MCF 10A (cell line): ENCODE data around the gene TXN2. TPM values are rescaled to one million over a fixed set of nuclear protein-coding genes. Genes with fewer than 3 reads are reported as not detected.

Source experiments
- BruUV-seq: library from RNA; stranded (reverse); fragments of 400-500 nt; replicated peaks from 2 replicates; lab custom pipeline; 2021; lab: Mats Ljungman, UMichigan
- CTCF ChIA-PET: fragments of 300-600 bp; sonication (Branson Sonifier 250); formaldehyde crosslinking; extraction: SDS; loops from one replicate; lab custom pipeline; 2021; ENCODE audit warnings: antibody characterized with exemption, inconsistent platforms; lab: Yijun Ruan, JAX
- POLR2A ChIA-PET: fragments of 300-600, 350-650 bp; sonication (Branson Sonifier 250); formaldehyde crosslinking; extraction: SDS; loops from one replicate; lab custom pipeline; 2020; ENCODE audit warnings: antibody characterized with exemption, inconsistent platforms; lab: Yijun Ruan, JAX
- DNase-seq: peaks from one replicate; pipeline ENCODE4 v3.0.0-alpha.2; 2018; ENCODE audit not compliant: unreplicated experiment
- H3K27ac Mint-ChIP-seq: one replicate; pipeline ENCODE4 v1.8.0; 2022; ENCODE audit warnings: mild to moderate bottlenecking, low read depth, mixed read lengths; ENCODE audit not compliant: unreplicated experiment
- H3K27me3 Mint-ChIP-seq: one replicate; pipeline ENCODE4 v1.8.0; 2022; ENCODE audit warnings: mixed read lengths; ENCODE audit not compliant: insufficient read depth, unreplicated experiment
- H3K36me3 Mint-ChIP-seq: one replicate; pipeline ENCODE4 v1.8.0; 2022; ENCODE audit warnings: mild to moderate bottlenecking, moderate library complexity, mixed read lengths; ENCODE audit not compliant: insufficient read depth, unreplicated experiment
- H3K4me1 Mint-ChIP-seq: one replicate; pipeline ENCODE4 v1.8.0; 2022; ENCODE audit warnings: mixed read lengths; ENCODE audit not compliant: insufficient read depth, unreplicated experiment
- H3K4me3 Mint-ChIP-seq: one replicate; pipeline ENCODE4 v1.8.0; 2022; ENCODE audit warnings: mild to moderate bottlenecking, moderate library complexity, mixed read lengths; ENCODE audit not compliant: unreplicated experiment
- H3K9me3 Mint-ChIP-seq: one replicate; pipeline ENCODE4 v1.8.0; 2022; ENCODE audit warnings: mixed read lengths; ENCODE audit not compliant: unreplicated experiment
- intact Hi-C: fragments of 100-400 bp; cut with micrococcal nuclease; formaldehyde crosslinking; loops from 2 replicates; pipeline ENCODE4 v1.14.1; 2022
- total RNA-seq: library from RNA; stranded (reverse); gene quantifications from 2 replicates; pipeline ENCODE4 v1.2.3, GENCODE V29; 2022
- TF ChIP-seq, protein P1 (sequence below): fragments of 200-600 bp; IDR thresholded peaks from one replicate; pipeline ENCODE4 v1.8.0; 2022; ENCODE audit warnings: antibody characterized with exemption, mild to moderate bottlenecking; ENCODE audit not compliant: unreplicated experiment

TXN2 gene
- total RNA-seq, 1 experiment from 2014 or later: 83.2 TPM

- BruUV-seq: TSS peak; percentile 33
- peak overlapping the region; percentile 90 for H3K27ac Mint-ChIP-seq
- intact Hi-C loops: loop anchor here (1.0 kb wide), 1 partner anchor 78 kb away; no protein-coding TSS in a partner anchor
Observed at GRCh38 chr22:36464715-36465231, 16.7 kb downstream of the TXN2 start.

DNA sequence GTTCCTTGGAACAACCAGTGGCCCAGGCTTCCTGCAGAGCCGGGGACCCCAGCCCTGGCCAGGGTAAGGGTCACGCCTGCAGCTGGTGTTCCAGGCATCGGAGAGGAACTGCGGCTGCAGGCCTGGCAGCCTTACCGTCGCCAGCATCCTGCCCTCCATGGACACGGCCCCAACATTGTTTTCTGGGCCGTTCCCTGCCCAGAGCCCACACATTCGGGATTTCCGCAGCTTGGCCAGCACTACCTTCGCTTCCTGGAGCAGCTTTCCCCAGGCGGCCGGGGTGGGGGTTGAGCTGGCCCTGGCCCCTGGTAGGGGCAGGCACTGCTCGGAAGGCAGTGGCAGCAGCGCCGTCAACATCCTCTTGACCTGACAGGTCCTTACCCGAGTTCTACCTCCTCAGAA, 17.7 kb downstream of the TXN2 start:
- H3K4me1 Mint-ChIP-seq: peaks cover 41% of the 10 kb centered on the region
- no TSS peak for BruUV-seq
- POLR2A ChIA-PET: interaction anchor here (0.6 to 10.7 kb wide), 11 partner anchors 8 to 229 kb away, joined by 3 to 100 read pairs (median 3); partner anchors contain the start of genes MYH9 and TXN2

More at GRCh38 chr22:36464715-36465231, 16.7 kb downstream of the TXN2 start:
- Mint-ChIP-seq H3K36me3 (peaks cover 28% of the 10 kb centered on the region), H3K4me1 (peaks cover 41% of the 10 kb centered on the region), H3K27me3 (no peaks in the 10 kb centered on the region), H3K4me3 (no peak overlapping the region), H3K9me3 (no peaks in the 10 kb centered on the region)
- ChIA-PET CTCF (no interaction called here), POLR2A (interaction anchor here (0.6 to 10.7 kb wide), 16 partner anchors 9 to 848 kb away, joined by 3 to 100 read pairs (median 4); partner anchors contain the start of genes MB, MYH9 and TXN2)
- TF ChIP-seq, protein P1, sequence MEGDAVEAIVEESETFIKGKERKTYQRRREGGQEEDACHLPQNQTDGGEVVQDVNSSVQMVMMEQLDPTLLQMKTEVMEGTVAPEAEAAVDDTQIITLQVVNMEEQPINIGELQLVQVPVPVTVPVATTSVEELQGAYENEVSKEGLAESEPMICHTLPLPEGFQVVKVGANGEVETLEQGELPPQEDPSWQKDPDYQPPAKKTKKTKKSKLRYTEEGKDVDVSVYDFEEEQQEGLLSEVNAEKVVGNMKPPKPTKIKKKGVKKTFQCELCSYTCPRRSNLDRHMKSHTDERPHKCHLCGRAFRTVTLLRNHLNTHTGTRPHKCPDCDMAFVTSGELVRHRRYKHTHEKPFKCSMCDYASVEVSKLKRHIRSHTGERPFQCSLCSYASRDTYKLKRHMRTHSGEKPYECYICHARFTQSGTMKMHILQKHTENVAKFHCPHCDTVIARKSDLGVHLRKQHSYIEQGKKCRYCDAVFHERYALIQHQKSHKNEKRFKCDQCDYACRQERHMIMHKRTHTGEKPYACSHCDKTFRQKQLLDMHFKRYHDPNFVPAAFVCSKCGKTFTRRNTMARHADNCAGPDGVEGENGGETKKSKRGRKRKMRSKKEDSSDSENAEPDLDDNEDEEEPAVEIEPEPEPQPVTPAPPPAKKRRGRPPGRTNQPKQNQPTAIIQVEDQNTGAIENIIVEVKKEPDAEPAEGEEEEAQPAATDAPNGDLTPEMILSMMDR: no peak
- no peak for DNase-seq

DNA sequence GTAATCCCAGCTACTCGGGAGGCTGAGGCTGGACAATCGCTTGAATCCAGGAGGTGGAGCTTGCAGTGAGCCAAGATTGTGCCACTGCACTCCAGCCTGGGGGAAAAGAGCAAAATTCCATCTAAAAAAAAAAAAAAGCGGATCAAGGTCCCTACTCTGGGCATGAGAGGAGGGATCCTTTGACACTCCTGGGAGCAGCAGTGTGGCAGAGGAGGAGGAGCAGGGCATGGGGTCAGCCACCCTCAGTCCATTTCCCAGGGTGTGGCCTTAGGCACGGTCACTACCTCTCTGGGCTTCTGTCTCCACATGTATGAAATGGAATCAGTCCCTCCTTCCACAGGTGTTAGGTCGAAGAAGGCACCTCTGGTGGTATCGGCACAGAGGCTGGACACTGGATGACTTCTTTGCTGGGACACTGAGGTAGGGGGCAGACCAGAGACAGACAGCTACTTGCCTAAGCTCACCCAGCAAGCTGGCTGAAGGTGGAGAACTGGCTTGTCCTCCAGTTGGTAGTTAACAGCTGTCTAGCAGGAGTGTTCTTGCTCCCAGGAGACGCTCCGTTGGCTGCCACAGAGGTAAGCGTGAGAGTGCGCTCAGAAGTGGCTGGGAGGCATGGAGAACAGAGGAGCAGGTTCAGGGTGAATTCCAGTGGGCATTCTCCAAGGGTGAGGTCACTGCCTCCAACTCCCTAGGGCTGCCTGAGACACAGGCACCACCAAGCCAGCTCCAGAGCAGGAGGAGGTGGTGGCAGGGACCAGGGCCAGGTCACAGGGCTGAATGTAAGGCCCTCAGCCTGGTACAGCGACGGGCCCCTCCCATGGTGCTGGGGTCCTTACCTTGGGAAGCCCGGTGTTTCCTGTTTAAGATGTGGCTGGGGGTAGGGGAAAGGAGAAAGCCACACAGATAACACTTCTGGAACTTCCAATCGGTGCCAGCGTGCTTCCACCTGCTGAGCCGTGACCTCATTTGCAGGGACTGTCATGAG, 19.5 kb downstream of the TXN2 start:
- CTCF ChIA-PET: interaction anchor here (0.6 to 1.3 kb wide), 3 partner anchors 163 to 621 kb away, joined by 3 to 5 read pairs (median 4); no protein-coding TSS in a partner anchor
- no peaks in the 10 kb centered on the region for H3K9me3 Mint-ChIP-seq
- POLR2A ChIA-PET: interaction anchor here (1.0 to 10.7 kb wide), 5 partner anchors 75 to 137 kb away, joined by 3 to 100 read pairs (median 3); partner anchors contain the start of gene MYH9
- DNase-seq: peak; percentile 77
- H3K27me3 Mint-ChIP-seq: no peaks in the 10 kb centered on the region
- TF ChIP-seq, protein P1: no peak
- H3K4me3 Mint-ChIP-seq: no peak overlapping the region
- peaks cover 19% of the 10 kb centered on the region for H3K36me3 Mint-ChIP-seq
- H3K4me1 Mint-ChIP-seq: peaks cover 29% of the 10 kb centered on the region
- BruUV-seq: no TSS peak
- H3K27ac Mint-ChIP-seq: peak overlapping the region; percentile 22
- intact Hi-C loops: no loop called here

More for the DNA sequence above, 17.7 kb downstream of the TXN2 start:
- no peak overlapping the region for H3K4me3 Mint-ChIP-seq
- H3K27ac Mint-ChIP-seq: no peak overlapping the region
- TF ChIP-seq, protein P1: no peak
- peaks cover 28% of the 10 kb centered on the region for H3K36me3 Mint-ChIP-seq
- intact Hi-C loops: no loop called here
- no peak for DNase-seq
- no peaks in the 10 kb centered on the region for H3K27me3 Mint-ChIP-seq
- CTCF ChIA-PET: interaction anchor here (0.7 to 0.8 kb wide), 2 partner anchors 72 to 176 kb away, joined by 3 read pairs; no protein-coding TSS in a partner anchor
- no peaks in the 10 kb centered on the region for H3K9me3 Mint-ChIP-seq
